Neuronal stem cell (in vitro differentiated cells): ENCODE data around the gene LPAR1.

Source experiments
- DNase-seq: peaks from one replicate; pipeline ENCODE4 v3.0.0-alpha.2; 2013; ENCODE audit warnings: low spot score
- H2AFZ ChIP-seq: one replicate; pipeline ENCODE4 v1.6.1; 2013; ENCODE audit warnings: mild to moderate bottlenecking, low read length, inconsistent platforms
- H2AK5ac ChIP-seq: 2 replicates; pipeline ENCODE4 v1.6.1; 2013; ENCODE audit warnings: low read depth, mild to moderate bottlenecking, inconsistent platforms, low read length, moderate library complexity, mixed read lengths
- H2BK120ac ChIP-seq: 2 replicates; pipeline ENCODE4 v1.6.1; 2013; ENCODE audit warnings: low read depth, mild to moderate bottlenecking, inconsistent platforms, low read length, moderate library complexity, mixed read lengths
- H2BK12ac ChIP-seq: one replicate; pipeline ENCODE4 v1.6.1; 2013; ENCODE audit warnings: low read length, inconsistent platforms
- H2BK15ac ChIP-seq: 2 replicates; pipeline ENCODE4 v1.6.1; 2013; ENCODE audit warnings: mild to moderate bottlenecking, low read length, inconsistent platforms, mixed read lengths
- H2BK5ac ChIP-seq: one replicate; pipeline ENCODE4 v1.6.1; 2013; ENCODE audit warnings: inconsistent platforms, mild to moderate bottlenecking, low read length, moderate library complexity
- H3K14ac ChIP-seq: one replicate; pipeline ENCODE4 v1.6.1; 2013; ENCODE audit warnings: low read length, inconsistent platforms
- H3K18ac ChIP-seq: 2 replicates; pipeline ENCODE4 v1.6.1; 2013; ENCODE audit warnings: low read length, inconsistent platforms
- H3K23ac ChIP-seq: 2 replicates; pipeline ENCODE4 v1.6.1; 2013; ENCODE audit warnings: low read depth, mild to moderate bottlenecking, mixed read lengths, low read length, inconsistent platforms; ENCODE audit not compliant: poor library complexity
- H3K27ac ChIP-seq: replicated peaks from 3 replicates; pipeline ENCODE4 v1.5.1; 2013; ENCODE audit warnings: low read length, inconsistent platforms
- H3K27me3 ChIP-seq, 3 experiments: 2 replicates each; pipeline ENCODE4 v1.6.1; 2013; ENCODE audit warnings: low read length in 3 of 3, mild to moderate bottlenecking in 2 of 3, inconsistent platforms in 1 of 3, low read depth in 1 of 3, mixed read lengths in 1 of 3, moderate library complexity in 1 of 3; ENCODE audit not compliant: control insufficient read depth in 3 of 3, insufficient read depth in 3 of 3
- H3K36me3 ChIP-seq, 2 donors: replicated peaks in 1 of 2; 2 replicates each; pipeline ENCODE4 v1.6.1; 2013; ENCODE audit warnings: low read length in 2 of 2; ENCODE audit not compliant: control insufficient read depth in 2 of 2, insufficient read depth in 2 of 2
- H3K4ac ChIP-seq: 2 replicates; pipeline ENCODE4 v1.6.1; 2013; ENCODE audit warnings: inconsistent platforms, mild to moderate bottlenecking, low read length, moderate library complexity
- H3K4me1 ChIP-seq, 2 donors: 1 replicate in 1 of 2; 2 replicates in 1 of 2; pipeline ENCODE4 v1.6.1; 2013; ENCODE audit warnings: low read length in 2 of 2, low read depth in 1 of 2; ENCODE audit not compliant: control insufficient read depth in 2 of 2, insufficient read depth in 1 of 2
- H3K4me2 ChIP-seq: one replicate; pipeline ENCODE4 v1.6.1; 2013; ENCODE audit warnings: mild to moderate bottlenecking, low read length, inconsistent platforms; ENCODE audit not compliant: insufficient read depth, poor library complexity, severe bottlenecking
- H3K4me3 ChIP-seq, 2 donors: 2 replicates each; pipeline ENCODE4 v1.5.1; 2013; ENCODE audit warnings: low read length in 2 of 2, mild to moderate bottlenecking in 2 of 2, inconsistent platforms in 1 of 2, moderate library complexity in 1 of 2
- H3K79me1 ChIP-seq: one replicate; pipeline ENCODE4 v1.6.1; 2013; ENCODE audit warnings: low read depth, mild to moderate bottlenecking, inconsistent platforms, low read length, moderate library complexity
- H3K9ac ChIP-seq: one replicate; pipeline ENCODE4 v1.6.1; 2013; ENCODE audit warnings: mild to moderate bottlenecking, low read depth, low read length, inconsistent platforms; ENCODE audit not compliant: poor library complexity
- H3K9me3 ChIP-seq, 2 donors: replicated peaks in 1 of 2; 2 replicates each; pipeline versions ENCODE3 to v1.6.1; 2013; ENCODE audit warnings: low read length in 2 of 2, mild to moderate bottlenecking in 2 of 2, inconsistent platforms in 1 of 2, low read depth in 1 of 2, mixed read lengths in 1 of 2, moderate library complexity in 1 of 2; ENCODE audit not compliant: control insufficient read depth in 2 of 2, insufficient read depth in 1 of 2
- H4K8ac ChIP-seq: one replicate; pipeline ENCODE4 v1.6.1; 2013; ENCODE audit warnings: low read depth, mild to moderate bottlenecking, inconsistent platforms, low read length, moderate library complexity
- H4K91ac ChIP-seq: one replicate; pipeline ENCODE4 v1.6.1; 2013; ENCODE audit warnings: low read length, low read depth, mild to moderate bottlenecking, inconsistent platforms; ENCODE audit not compliant: poor library complexity
- WGBS, 2 donors: extraction: QIAGEN DNeasy Blood & Tissue Kit; methylation state at CpG; one replicate each; pipeline ENCODE4 v1.1.7; 2013; ENCODE audit warnings: missing lambda C conversion rate in 2 of 2, mixed read lengths in 1 of 2; ENCODE audit not compliant: insufficient read length in 2 of 2, insufficient replicate concordance in 1 of 2; ENCODE audit errors: extremely low coverage in 2 of 2; 5-methylcytosine and 5-hydroxymethylcytosine counted together

LPAR1 gene

DNA sequence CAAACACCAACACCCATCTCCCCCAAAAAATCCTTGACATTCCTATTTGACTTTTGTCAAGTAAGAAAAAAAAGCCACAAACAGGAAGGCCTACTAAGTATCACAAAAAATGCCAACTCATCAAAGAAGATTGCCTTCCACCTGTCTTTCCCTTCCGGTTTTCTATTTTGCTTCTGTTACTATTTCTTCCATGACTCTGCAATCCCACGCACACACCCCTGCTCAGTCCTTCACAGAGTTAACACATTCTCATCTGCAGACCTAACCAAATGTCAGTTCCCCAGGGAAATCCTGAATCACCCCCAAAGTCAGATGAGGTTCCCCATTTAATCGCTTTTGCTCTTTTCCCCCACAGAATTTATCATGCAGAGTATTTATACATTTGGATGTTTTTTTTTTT, 15.1 kb downstream of the LPAR1 start:
- no peaks in the 10 kb centered on the region for H3K4me1 ChIP-seq
- no peak overlapping the region for H2BK12ac ChIP-seq
- no peaks in the 10 kb centered on the region for H3K36me3 ChIP-seq
- no peak overlapping the region for H3K4me2 ChIP-seq
- H3K9ac ChIP-seq = no peak overlapping the region
- no peak overlapping the region for H2BK120ac ChIP-seq
- no peak overlapping the region for H2BK5ac ChIP-seq
- H4K91ac ChIP-seq = no peak overlapping the region
- WGBS, 2 donors = no CpG with 5 or more reads among the region's 3 CpGs
- DNase-seq = no peak
- no peak overlapping the region for H3K14ac ChIP-seq
- H3K9me3 ChIP-seq = peaks cover 0 to 6% of the 10 kb centered on the region in 2 donors
- H3K79me1 ChIP-seq = no peaks in the 10 kb centered on the region
- H2BK15ac ChIP-seq = no peak overlapping the region
- no peak overlapping the region for H3K23ac ChIP-seq
- H3K4me3 ChIP-seq = no peak overlapping the region
- no peak overlapping the region for H3K27ac ChIP-seq
- no peak overlapping the region for H3K4ac ChIP-seq
- H2AK5ac ChIP-seq = no peak overlapping the region
- no peaks in the 10 kb centered on the region for H3K27me3 ChIP-seq
- no peak overlapping the region for H2AFZ ChIP-seq
- no peak overlapping the region for H3K18ac ChIP-seq
- no peak overlapping the region for H4K8ac ChIP-seq

DNA sequence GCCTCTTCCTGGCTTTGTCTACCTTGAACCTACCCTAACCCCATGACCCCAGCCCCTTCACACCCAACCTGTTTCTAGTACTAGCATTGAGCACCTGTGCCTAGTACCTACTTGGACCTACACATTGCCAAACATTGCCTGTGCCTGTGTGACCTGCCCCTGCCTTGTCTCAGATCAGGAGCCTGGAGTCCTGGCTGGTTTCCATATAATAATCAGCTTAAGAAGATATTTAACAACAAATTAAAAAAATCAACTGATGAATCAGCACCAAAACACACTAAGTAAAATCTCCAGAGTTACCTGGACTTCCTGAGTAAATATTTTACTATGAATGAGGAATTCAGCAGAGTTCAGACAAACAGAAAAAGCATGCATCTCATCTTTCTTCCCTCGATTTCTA, 17.7 kb downstream of the LPAR1 start:
- Histone ChIP-seq H3K4me2 (no peak overlapping the region), H3K36me3 (no peaks in the 10 kb centered on the region), H3K79me1 (no peaks in the 10 kb centered on the region), H2BK5ac (no peak overlapping the region), H3K9me3 (peaks cover 0 to 6% of the 10 kb centered on the region in 2 donors), H2AK5ac (no peak overlapping the region), H2AFZ (no peak overlapping the region), H2BK12ac (no peak overlapping the region), H3K23ac (no peak overlapping the region), H3K4ac (no peak overlapping the region), H3K14ac (no peak overlapping the region), H4K8ac (no peak overlapping the region), H3K4me3 (no peak overlapping the region), H3K27me3 (no peaks in the 10 kb centered on the region), H3K4me1 (no peaks in the 10 kb centered on the region), H3K9ac (no peak overlapping the region), H3K27ac (no peak overlapping the region), H2BK15ac (no peak overlapping the region), H2BK120ac (no peak overlapping the region), H4K91ac (no peak overlapping the region), H3K18ac (no peak overlapping the region)
- no peak for DNase-seq
- no CpG with 5 or more reads among the region's 1 CpG for WGBS, 2 donors

DNA sequence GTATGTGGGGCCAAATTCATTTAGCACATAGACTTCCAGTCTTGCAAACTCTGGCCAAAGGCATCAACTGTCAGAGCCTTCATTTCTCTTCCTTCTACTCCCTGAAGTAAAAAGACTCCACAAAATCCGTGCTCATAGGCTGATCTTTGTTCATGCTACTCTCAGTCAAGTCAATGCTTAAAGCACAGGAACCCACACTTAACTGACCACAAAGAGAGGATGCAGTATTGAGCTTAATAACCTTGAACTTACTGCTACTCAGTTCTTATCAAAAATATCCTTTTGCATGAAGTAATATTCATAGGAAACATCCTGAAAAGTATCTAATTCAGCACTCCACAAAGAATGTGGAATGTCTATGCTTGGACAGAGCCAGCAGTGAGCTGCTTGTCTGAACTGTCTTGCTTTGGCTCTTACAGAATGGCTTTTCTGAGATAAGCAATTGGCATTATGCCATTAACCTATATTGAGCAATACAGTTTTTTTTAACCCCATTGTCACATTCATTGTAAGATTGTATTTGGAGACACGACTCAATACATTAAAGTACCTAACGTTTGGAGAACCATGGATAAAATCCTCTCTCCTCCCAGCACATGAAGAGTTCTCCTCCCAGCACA, 21.7 kb downstream of the LPAR1 start:
- H3K9ac ChIP-seq = no peak overlapping the region
- no peak overlapping the region for H3K4ac ChIP-seq
- no peak for DNase-seq
- H2BK120ac ChIP-seq = no peak overlapping the region
- no peaks in the 10 kb centered on the region for H3K36me3 ChIP-seq
- no peak overlapping the region for H3K23ac ChIP-seq
- no CpG with 5 or more reads among the region's 3 CpGs for WGBS, 2 donors
- H2AFZ ChIP-seq = no peak overlapping the region
- H3K9me3 ChIP-seq = peaks cover 0 to 10% of the 10 kb centered on the region in 2 donors
- H2AK5ac ChIP-seq = no peak overlapping the region
- H3K4me3 ChIP-seq = no peak overlapping the region
- H4K8ac ChIP-seq = no peak overlapping the region
- H2BK12ac ChIP-seq = no peak overlapping the region
- no peak overlapping the region for H3K18ac ChIP-seq
- H3K27me3 ChIP-seq = no peaks in the 10 kb centered on the region
- H3K4me2 ChIP-seq = no peak overlapping the region
- H3K27ac ChIP-seq = no peak overlapping the region
- H3K4me1 ChIP-seq = peaks cover 0 to 1% of the 10 kb centered on the region in 2 donors
- no peak overlapping the region for H4K91ac ChIP-seq
- no peak overlapping the region for H2BK5ac ChIP-seq
- no peak overlapping the region for H2BK15ac ChIP-seq
- peaks cover 2% of the 10 kb centered on the region for H3K79me1 ChIP-seq
- H3K14ac ChIP-seq = no peak overlapping the region

DNA sequence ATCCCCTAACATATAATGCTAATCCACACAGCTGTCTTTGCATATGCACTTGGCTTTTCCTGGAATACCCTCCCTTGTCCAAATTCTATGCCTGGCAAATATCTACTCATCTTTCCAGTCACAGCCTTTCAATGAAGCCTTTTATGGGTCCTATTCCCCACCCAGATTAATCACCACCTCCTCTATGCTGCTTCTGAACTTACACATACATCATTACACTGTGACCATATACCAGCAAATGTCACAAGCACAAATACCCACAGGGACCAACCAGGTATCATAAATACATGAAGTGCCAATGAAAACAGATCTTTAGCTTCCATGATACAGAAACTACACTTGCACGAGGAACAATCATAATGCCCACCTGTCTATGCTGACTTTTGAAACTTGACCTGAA, 22.3 kb downstream of the LPAR1 start:
- Histone ChIP-seq H3K4me1 (peaks cover 0 to 1% of the 10 kb centered on the region in 2 donors), H3K4me2 (no peak overlapping the region), H3K9me3 (peaks cover 0 to 13% of the 10 kb centered on the region in 2 donors), H2AK5ac (no peak overlapping the region), H3K23ac (no peak overlapping the region), H3K36me3 (peaks cover 0 to 2% of the 10 kb centered on the region in 2 donors), H3K14ac (no peak overlapping the region), H3K4me3 (no peak overlapping the region), H2BK120ac (no peak overlapping the region), H3K79me1 (peaks cover 2% of the 10 kb centered on the region), H3K27me3 (no peaks in the 10 kb centered on the region), H4K91ac (no peak overlapping the region), H4K8ac (no peak overlapping the region), H2BK5ac (no peak overlapping the region), H3K18ac (no peak overlapping the region), H2AFZ (no peak overlapping the region), H2BK12ac (no peak overlapping the region), H3K27ac (no peak overlapping the region), H3K9ac (no peak overlapping the region), H3K4ac (no peak overlapping the region), H2BK15ac (no peak overlapping the region)
- WGBS, 2 donors = no CpG with 5 or more reads among the region's 1 CpG
- DNase-seq = no peak
